ENCODE measurements around the gene LIN7A. TPM values are rescaled to one million over a fixed set of nuclear protein-coding genes. Genes with fewer than 3 reads are reported as not detected.

LIN7A gene
- total and polyA plus RNA-seq, 4 donors, result 6.0 to 20.6 (median 9.1) TPM

DNA sequence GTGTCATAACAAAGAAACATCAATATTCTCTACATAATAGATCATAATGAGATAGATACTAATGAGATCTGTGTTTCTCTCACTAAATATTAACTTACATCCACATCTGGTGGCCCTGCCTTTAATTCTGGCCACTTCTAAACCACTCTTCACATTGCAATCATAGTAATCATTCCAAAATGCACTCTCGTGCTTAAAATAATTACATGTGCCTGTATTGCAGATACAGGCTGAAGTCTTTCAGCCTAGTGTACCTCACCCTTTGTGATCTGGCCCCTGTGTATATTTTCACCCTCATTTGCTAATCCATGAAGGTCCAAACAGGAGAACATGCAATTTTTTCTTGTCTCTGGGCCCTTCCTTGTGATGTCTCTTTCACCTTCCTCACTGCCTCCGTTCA, 108.0 kb downstream of the LIN7A start (continued):
- TF ChIP-seq, protein P1, sequence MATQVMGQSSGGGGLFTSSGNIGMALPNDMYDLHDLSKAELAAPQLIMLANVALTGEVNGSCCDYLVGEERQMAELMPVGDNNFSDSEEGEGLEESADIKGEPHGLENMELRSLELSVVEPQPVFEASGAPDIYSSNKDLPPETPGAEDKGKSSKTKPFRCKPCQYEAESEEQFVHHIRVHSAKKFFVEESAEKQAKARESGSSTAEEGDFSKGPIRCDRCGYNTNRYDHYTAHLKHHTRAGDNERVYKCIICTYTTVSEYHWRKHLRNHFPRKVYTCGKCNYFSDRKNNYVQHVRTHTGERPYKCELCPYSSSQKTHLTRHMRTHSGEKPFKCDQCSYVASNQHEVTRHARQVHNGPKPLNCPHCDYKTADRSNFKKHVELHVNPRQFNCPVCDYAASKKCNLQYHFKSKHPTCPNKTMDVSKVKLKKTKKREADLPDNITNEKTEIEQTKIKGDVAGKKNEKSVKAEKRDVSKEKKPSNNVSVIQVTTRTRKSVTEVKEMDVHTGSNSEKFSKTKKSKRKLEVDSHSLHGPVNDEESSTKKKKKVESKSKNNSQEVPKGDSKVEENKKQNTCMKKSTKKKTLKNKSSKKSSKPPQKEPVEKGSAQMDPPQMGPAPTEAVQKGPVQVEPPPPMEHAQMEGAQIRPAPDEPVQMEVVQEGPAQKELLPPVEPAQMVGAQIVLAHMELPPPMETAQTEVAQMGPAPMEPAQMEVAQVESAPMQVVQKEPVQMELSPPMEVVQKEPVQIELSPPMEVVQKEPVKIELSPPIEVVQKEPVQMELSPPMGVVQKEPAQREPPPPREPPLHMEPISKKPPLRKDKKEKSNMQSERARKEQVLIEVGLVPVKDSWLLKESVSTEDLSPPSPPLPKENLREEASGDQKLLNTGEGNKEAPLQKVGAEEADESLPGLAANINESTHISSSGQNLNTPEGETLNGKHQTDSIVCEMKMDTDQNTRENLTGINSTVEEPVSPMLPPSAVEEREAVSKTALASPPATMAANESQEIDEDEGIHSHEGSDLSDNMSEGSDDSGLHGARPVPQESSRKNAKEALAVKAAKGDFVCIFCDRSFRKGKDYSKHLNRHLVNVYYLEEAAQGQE (IDR thresholded peaks at IDR 0.05), result no peak

DNA sequence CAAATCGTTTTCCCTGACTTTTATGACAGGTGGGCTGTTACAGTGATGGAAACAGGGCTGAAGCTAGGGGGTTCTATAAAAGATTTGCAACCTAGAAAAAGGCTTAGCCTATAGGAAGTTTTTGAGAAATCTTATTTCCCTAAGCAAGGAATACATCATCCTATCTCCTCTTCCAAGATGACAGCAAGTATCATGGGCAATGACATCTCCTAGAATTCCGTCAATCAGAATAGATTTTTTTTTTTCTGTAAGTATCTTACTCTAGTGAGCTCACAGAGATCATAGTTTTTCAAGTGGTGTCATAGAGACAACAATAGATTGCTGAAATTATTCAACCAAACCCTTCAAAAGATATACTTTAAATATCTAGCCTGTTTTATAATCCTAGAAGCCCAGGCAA, 112.2 kb downstream of the LIN7A start:
- TF ChIP-seq JUND (IDR thresholded peaks at IDR 0.05), result no peak
- TF ChIP-seq, protein P2, sequence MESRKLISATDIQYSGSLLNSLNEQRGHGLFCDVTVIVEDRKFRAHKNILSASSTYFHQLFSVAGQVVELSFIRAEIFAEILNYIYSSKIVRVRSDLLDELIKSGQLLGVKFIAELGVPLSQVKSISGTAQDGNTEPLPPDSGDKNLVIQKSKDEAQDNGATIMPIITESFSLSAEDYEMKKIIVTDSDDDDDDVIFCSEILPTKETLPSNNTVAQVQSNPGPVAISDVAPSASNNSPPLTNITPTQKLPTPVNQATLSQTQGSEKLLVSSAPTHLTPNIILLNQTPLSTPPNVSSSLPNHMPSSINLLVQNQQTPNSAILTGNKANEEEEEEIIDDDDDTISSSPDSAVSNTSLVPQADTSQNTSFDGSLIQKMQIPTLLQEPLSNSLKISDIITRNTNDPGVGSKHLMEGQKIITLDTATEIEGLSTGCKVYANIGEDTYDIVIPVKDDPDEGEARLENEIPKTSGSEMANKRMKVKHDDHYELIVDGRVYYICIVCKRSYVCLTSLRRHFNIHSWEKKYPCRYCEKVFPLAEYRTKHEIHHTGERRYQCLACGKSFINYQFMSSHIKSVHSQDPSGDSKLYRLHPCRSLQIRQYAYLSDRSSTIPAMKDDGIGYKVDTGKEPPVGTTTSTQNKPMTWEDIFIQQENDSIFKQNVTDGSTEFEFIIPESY (IDR thresholded peaks at IDR 0.05), result no peak
- TF ChIP-seq, protein P3, sequence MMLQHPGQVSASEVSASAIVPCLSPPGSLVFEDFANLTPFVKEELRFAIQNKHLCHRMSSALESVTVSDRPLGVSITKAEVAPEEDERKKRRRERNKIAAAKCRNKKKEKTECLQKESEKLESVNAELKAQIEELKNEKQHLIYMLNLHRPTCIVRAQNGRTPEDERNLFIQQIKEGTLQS (IDR thresholded peaks at IDR 0.05), result no peak
- no peak for TF ChIP-seq HNF4A (conservative IDR thresholded peaks at IDR 0.05)
- TF ChIP-seq FOXA1 (IDR thresholded peaks at IDR 0.05), result no peak
- no peak for TF ChIP-seq YY1 (IDR thresholded peaks at IDR 0.05)
- TF ChIP-seq, protein P4, sequence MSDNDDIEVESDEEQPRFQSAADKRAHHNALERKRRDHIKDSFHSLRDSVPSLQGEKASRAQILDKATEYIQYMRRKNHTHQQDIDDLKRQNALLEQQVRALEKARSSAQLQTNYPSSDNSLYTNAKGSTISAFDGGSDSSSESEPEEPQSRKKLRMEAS (IDR thresholded peaks at IDR 0.05), result no peak
- no peak for TF ChIP-seq FOXA2 (IDR thresholded peaks at IDR 0.05)

DNA sequence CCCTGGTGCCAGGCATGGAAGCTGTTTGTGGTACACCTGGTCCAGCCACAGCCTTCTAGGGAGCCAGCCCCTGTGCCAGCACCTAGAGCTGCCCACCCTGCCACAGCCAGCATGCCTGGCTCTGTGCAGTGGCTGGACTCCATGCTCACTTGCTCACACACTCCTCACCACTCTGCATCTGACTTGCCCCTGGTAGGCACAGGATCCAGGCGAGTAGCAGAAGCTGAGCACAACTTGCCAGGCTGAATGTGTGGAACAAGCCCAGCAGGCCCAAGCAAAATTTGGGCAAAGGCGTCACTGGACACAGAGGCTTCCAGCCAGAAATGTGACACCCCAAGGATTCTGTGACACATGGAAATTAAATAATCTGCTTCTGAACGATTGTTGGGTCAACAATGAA, 114.3 kb downstream of the LIN7A start:
- DNase-seq (ENCODE audit: low spot score), result no peak

More for the DNA sequence above, 112.2 kb downstream of the LIN7A start:
- peaks cover 0 to 2% (median 0%) of the 10 kb centered on the region in 4 donors for H3K36me3 ChIP-seq (ENCODE audit: control insufficient read depth in 4 of 4, insufficient read depth in 3 of 4, low read depth in 1 of 4, low read length in 3 of 4)
- H3K9me3 ChIP-seq (ENCODE audit: control insufficient read depth in 4 of 4, low read length in 3 of 4), result peaks cover 0 to 6% (median 0%) of the 10 kb centered on the region in 4 donors
- no peak overlapping the region for H3K4me3 ChIP-seq (ENCODE audit: low read depth in 1 of 3, low read length in 3 of 3)
- H3K9ac ChIP-seq (ENCODE audit: low read depth in 1 of 2, low read length in 2 of 2), result no peak overlapping the region
- WGBS, result 85% methylated on average over 2 of the region's 2 CpGs
- no peaks in the 10 kb centered on the region for H3K4me1 ChIP-seq (ENCODE audit: control insufficient read depth in 4 of 4, insufficient read depth in 4 of 4, low read length in 3 of 4)
- H3K27me3 ChIP-seq (ENCODE audit: control insufficient read depth in 4 of 4, insufficient read depth in 4 of 4, low read length in 3 of 4), result no peaks in the 10 kb centered on the region
- no peak for DNase-seq (ENCODE audit: low spot score)
- H3K27ac ChIP-seq (ENCODE audit: low read depth in 1 of 2, low read length in 2 of 2), result no peak overlapping the region

More for the DNA sequence above, 114.3 kb downstream of the LIN7A start:
- H3K4me1 ChIP-seq (ENCODE audit: control insufficient read depth in 4 of 4, insufficient read depth in 4 of 4, low read length in 3 of 4), result no peaks in the 10 kb centered on the region
- peaks cover 0 to 6% (median 0%) of the 10 kb centered on the region in 4 donors for H3K9me3 ChIP-seq (ENCODE audit: control insufficient read depth in 4 of 4, low read length in 3 of 4)
- no peak overlapping the region for H3K4me3 ChIP-seq (ENCODE audit: low read depth in 1 of 3, low read length in 3 of 3)
- H3K27me3 ChIP-seq (ENCODE audit: control insufficient read depth in 4 of 4, insufficient read depth in 4 of 4, low read length in 3 of 4), result no peaks in the 10 kb centered on the region
- WGBS, result 83% methylated on average over 3 of the region's 3 CpGs
- peaks cover 0 to 2% (median 0%) of the 10 kb centered on the region in 4 donors for H3K36me3 ChIP-seq (ENCODE audit: control insufficient read depth in 4 of 4, insufficient read depth in 3 of 4, low read depth in 1 of 4, low read length in 3 of 4)
- H3K9ac ChIP-seq (ENCODE audit: low read depth in 1 of 2, low read length in 2 of 2), result no peak overlapping the region
- H3K27ac ChIP-seq (ENCODE audit: low read depth in 1 of 2, low read length in 2 of 2), result no peak overlapping the region
- TF ChIP-seq, protein P4 (IDR thresholded peaks at IDR 0.05), result no peak
- TF ChIP-seq, protein P2 (IDR thresholded peaks at IDR 0.05), result no peak
